ENCODE data around the gene MSANTD1. TPM values are rescaled to one million over a fixed set of nuclear protein-coding genes. Genes with fewer than 3 reads are reported as not detected.

Gene MSANTD1
- total and polyA plus RNA-seq, 2 of the 8 experiments (the other 6 are each of a cell fraction or from before 2014, with no cell fraction given), result 0.23 to 0.45 TPM

GRCh38 chr4:3301450-3302172, 52.7 kb downstream of the MSANTD1 start:
- POLR2A ChIA-PET (ENCODE audit: partially characterized antibody), result interaction anchor here (3.4 kb wide), 1 partner anchor 7 kb away, joined by 16 read pairs; no protein-coding TSS in a partner anchor
- peaks cover 0 to 18% (median 6%) of the 10 kb centered on the region in 4 experiments; a peak in 4 of 7 replicates for H3K4me1 ChIP-seq (replicated peaks in 1 of 4; ENCODE audit: control insufficient read depth in 3 of 4, insufficient read depth in 4 of 4, low read length in 3 of 4)
- DNase-seq (ENCODE audit: low read depth in 1 of 2, low spot score in 2 of 2) (no peak), FAIRE-seq (no peak)
- H3K23me2 ChIP-seq (ENCODE audit: low read depth, low read length), result no peaks in the 10 kb centered on the region
- H2BK12ac ChIP-seq (ENCODE audit: low read depth, low read length), result no peak overlapping the region
- H3K27me3 ChIP-seq (replicated peaks in 1 of 4; ENCODE audit: control insufficient read depth in 3 of 4, extremely low read depth in 1 of 4, insufficient read depth in 3 of 4, low read length in 3 of 4), result no peaks in the 10 kb centered on the region
- no peaks in the 10 kb centered on the region for H3K9me3 ChIP-seq (ENCODE audit: insufficient read depth in 2 of 2, low read depth in 1 of 2, low read length in 1 of 2)
- H3K4me3 ChIP-seq (ENCODE audit: extremely low read depth in 1 of 4, insufficient read depth in 2 of 4, low read depth in 3 of 4, low read length in 4 of 4), result no peak overlapping the region
- H3K27ac ChIP-seq (ENCODE audit: low read depth, low read length), result no peak overlapping the region
- no peak overlapping the region for H3K9ac ChIP-seq (replicated peaks in 1 of 4; ENCODE audit: extremely low read depth in 1 of 4, low read depth in 3 of 4, low read length in 3 of 4)
- 87% methylated on average over 14 of the region's 15 CpGs; no CpG with 5 or more reads in 1 of the 2 experiments for WGBS, 2 experiments (ENCODE audit: extremely low coverage in 1 of 2, insufficient coverage in 1 of 2, insufficient read length in 1 of 2, insufficient replicate concordance in 2 of 2, low coverage in 1 of 2, low lambda C conversion rate in 2 of 2, missing lambda C conversion rate in 1 of 2)
- H4K8ac ChIP-seq (ENCODE audit: extremely low read depth, insufficient read depth, low read length), result no peak overlapping the region
- CTCF ChIA-PET (ENCODE audit: partially characterized antibody), result interaction anchor here (1.4 to 2.0 kb wide), 3 partner anchors 15 to 17 kb away, joined by 4 to 13 read pairs (median 6); no protein-coding TSS in a partner anchor
- H3K4me2 ChIP-seq (ENCODE audit: insufficient read depth in 1 of 2, low read depth in 2 of 2, low read length in 2 of 2), result no peak overlapping the region
- TF ChIP-seq MAFK (IDR thresholded peaks at IDR 0.05; ENCODE audit: low read depth, low read length), result no peak
- no peak for TF ChIP-seq EZH2 (IDR thresholded peaks at IDR 0.05; ENCODE audit: low read depth, low read length, severe bottlenecking)
- TF ChIP-seq KDM1A (IDR thresholded peaks at IDR 0.05; ENCODE audit: borderline replicate concordance, low read length), result no peak
- no peak for TF ChIP-seq SP2 (IDR thresholded peaks at IDR 0.05; ENCODE audit: low read length)
- TF ChIP-seq CHD1 (IDR thresholded peaks at IDR 0.05; ENCODE audit: low read depth, low read length), result no peak
- no peak for TF ChIP-seq CREB1 (IDR thresholded peaks at IDR 0.05)
- no peak for TF ChIP-seq TEAD4 (IDR thresholded peaks at IDR 0.05; ENCODE audit: low read depth, low read length)
- TF ChIP-seq SUZ12 (IDR thresholded peaks at IDR 0.05; ENCODE audit: low read length), result no peak
- TF ChIP-seq BACH1 (IDR thresholded peaks at IDR 0.05; ENCODE audit: low read length), result no peak
- TF ChIP-seq SIN3A (conservative IDR thresholded peaks at IDR 0.05 in 1 of 2, IDR thresholded peaks at IDR 0.05 in 1 of 2; ENCODE audit: low read depth in 1 of 2, low read length in 2 of 2), result no peak
- no peak for TF ChIP-seq MAX (IDR thresholded peaks at IDR 0.05)
- no peak for TF ChIP-seq NANOG (IDR thresholded peaks at IDR 0.05; ENCODE audit: insufficient read depth, low read depth, low read length, poor library complexity, severe bottlenecking)
- TF ChIP-seq CEBPB (IDR thresholded peaks at IDR 0.05; ENCODE audit: low read depth, low read length), result no peak
- no peak overlapping the region for H2AFZ ChIP-seq (ENCODE audit: low read length)
- no peak overlapping the region for H3K4ac ChIP-seq (replicated peaks; ENCODE audit: insufficient read length, low read depth, low read length)
- H3K23ac ChIP-seq (ENCODE audit: insufficient read length), result no peak overlapping the region
- H2BK20ac ChIP-seq (ENCODE audit: low read length), result no peak overlapping the region
- no peak overlapping the region for H3K14ac ChIP-seq (ENCODE audit: insufficient read length)
- H2BK120ac ChIP-seq (replicated peaks; ENCODE audit: low read depth, low read length), result no peak overlapping the region
- H4K20me1 ChIP-seq (replicated peaks in 1 of 2; ENCODE audit: control insufficient read depth in 1 of 2, insufficient read depth in 2 of 2, low read length in 2 of 2), result peaks cover 2 to 18% of the 10 kb centered on the region in 2 experiments
- no peak overlapping the region for H3K56ac ChIP-seq (replicated peaks; ENCODE audit: insufficient read length, low read depth, low read length)
- H4K5ac ChIP-seq (ENCODE audit: insufficient read length, low read depth, low read length), result no peak overlapping the region
- H3K18ac ChIP-seq (ENCODE audit: extremely low read depth, low read length), result no peak overlapping the region
- peaks cover 12% of the 10 kb centered on the region for H3K79me1 ChIP-seq (ENCODE audit: low read depth, low read length)
- no peak overlapping the region for H2BK15ac ChIP-seq (ENCODE audit: low read length)
- H3K79me2 ChIP-seq (ENCODE audit: control insufficient read depth in 1 of 2, insufficient read depth in 2 of 2, low read length in 2 of 2), result no peaks in the 10 kb centered on the region; a peak in 1 of 4 replicates
- H2BK5ac ChIP-seq (ENCODE audit: low read depth, low read length), result no peak overlapping the region
- H2AK5ac ChIP-seq (ENCODE audit: low read depth, low read length), result no peak overlapping the region
- H3K36me3 ChIP-seq (ENCODE audit: control insufficient read depth in 2 of 4, insufficient read depth in 4 of 4, low read length in 3 of 4), result no peaks in the 10 kb centered on the region
- H4K91ac ChIP-seq (replicated peaks; ENCODE audit: insufficient read length, low read length), result no peak overlapping the region

All from H1 (cell line).